NCI-H187 treated with DMSO at 0.1 percent for 48 hours (cell line): ENCODE data around the gene AGFG2.

Experiments used
- DNase-seq: peaks from one replicate; lab custom pipeline; 2025; lab: John Stamatoyannopoulos, UW

AGFG2 gene

DNA sequence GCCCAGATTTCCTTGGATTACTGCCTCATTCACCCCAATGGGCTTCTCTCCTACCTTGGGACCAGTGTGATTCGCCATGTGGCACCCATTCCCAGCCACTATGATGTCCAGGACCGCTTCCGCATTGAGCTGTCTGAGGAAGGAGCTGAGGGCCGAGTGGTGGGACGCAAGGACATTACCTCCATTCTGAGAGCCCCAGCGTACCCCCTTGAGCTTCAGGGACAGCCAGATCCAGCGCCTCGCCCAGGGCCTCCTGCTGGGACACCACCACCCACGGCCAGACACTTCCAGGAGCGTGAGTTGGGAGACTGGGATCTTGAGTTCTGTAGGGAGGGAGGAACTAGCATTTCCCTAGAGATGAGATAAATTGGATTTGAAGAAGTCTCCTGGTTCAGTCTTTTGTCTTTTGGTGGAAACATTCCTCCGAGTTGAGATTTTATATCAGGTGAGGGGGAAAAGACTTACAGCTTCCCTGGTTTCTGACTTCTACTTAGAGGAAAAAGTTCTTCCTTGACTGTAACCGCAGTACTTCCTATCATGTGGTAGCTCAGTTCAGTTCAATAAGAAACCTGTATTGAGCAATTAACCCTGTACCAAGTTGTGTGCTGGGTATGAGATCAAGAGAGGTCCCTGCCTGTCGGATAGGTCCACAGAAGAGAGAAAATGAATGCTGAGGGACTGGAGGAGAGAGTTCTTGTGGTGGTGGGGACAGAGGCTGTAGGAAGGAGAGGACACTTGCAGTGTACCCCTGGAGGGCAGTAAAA is 74.6 kb downstream of the AGFG2 start:
- no peak for DNase-seq

DNA sequence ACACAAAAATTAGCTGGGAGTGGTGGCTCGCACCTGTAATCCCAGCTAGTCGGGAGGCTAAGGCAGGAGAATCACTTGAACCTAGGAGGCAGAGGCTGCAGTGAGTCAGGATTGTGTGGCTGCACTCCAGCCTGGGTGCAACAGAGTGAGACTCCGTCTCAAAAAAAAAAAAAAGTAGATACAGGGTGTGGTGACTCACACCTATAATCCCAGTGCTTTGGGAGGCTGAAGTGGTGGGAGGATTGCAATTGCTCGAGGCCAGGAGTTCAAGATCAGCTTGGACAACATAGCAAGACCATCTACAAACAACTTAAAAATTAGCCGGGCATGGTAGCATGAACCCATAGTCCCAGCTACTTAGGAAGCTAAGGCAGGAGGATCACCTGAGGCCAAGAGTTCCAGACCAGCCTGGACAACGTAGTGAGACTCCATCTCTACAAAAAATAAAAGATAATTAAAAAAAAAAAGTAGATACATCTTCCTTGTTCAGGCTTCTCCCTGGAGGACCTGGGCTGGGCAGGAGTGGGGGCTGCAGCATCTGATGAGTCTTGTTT is 75.4 kb downstream of the AGFG2 start:
- no peak for DNase-seq
